ENCODE results near the gene SNTA1.

DNA sequence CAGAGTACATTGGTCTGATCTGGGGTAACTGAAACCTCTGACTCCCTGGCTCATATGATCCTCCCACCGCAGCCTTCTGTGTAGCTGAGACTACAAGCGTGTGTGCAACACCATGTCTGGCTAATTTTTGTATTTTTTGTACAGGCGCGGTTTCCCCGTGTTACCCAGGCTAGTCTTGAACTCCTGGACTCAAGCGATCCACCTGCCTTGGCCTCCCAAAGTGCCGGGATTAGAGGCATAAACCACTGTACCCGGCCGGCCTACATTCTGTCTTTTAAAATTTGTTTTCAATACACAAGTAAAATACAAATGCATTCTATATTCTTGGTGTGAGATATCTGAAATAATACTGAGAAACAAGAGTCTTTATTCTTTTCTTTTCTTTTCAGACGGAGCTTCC is 44.6 kb upstream of the SNTA1 start:
- TF ChIP-seq POLR2A (IDR thresholded peaks at IDR 0.05; ENCODE audit: control extremely low read depth in 1 of 2, low read depth in 2 of 2, low read length in 2 of 2) (no peak), SIX5 (IDR thresholded peaks at IDR 0.05; ENCODE audit: low read depth, low read length) (no peak), MAX (IDR thresholded peaks at IDR 0.05) (no peak), TAF1 (IDR thresholded peaks at IDR 0.05; ENCODE audit: low read depth, low read length) (no peak), CREB1 (IDR thresholded peaks at IDR 0.05) (no peak), BRCA1 (IDR thresholded peaks at IDR 0.05; ENCODE audit: low read depth, low read length) (no peak), EZH2 (IDR thresholded peaks at IDR 0.05; ENCODE audit: low read depth, low read length, severe bottlenecking) (no peak), SP2 (IDR thresholded peaks at IDR 0.05; ENCODE audit: low read length) (no peak), CEBPB (IDR thresholded peaks at IDR 0.05; ENCODE audit: low read depth, low read length) (no peak), EP300 (IDR thresholded peaks at IDR 0.05; ENCODE audit: borderline replicate concordance in 1 of 2, low read depth in 2 of 2, low read length in 2 of 2) (no peak), ZNF274 (IDR thresholded peaks at IDR 0.05; ENCODE audit: borderline replicate concordance, extremely low read depth, low read length) (no peak)
- TF ChIP-seq, protein P1, sequence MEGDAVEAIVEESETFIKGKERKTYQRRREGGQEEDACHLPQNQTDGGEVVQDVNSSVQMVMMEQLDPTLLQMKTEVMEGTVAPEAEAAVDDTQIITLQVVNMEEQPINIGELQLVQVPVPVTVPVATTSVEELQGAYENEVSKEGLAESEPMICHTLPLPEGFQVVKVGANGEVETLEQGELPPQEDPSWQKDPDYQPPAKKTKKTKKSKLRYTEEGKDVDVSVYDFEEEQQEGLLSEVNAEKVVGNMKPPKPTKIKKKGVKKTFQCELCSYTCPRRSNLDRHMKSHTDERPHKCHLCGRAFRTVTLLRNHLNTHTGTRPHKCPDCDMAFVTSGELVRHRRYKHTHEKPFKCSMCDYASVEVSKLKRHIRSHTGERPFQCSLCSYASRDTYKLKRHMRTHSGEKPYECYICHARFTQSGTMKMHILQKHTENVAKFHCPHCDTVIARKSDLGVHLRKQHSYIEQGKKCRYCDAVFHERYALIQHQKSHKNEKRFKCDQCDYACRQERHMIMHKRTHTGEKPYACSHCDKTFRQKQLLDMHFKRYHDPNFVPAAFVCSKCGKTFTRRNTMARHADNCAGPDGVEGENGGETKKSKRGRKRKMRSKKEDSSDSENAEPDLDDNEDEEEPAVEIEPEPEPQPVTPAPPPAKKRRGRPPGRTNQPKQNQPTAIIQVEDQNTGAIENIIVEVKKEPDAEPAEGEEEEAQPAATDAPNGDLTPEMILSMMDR (IDR thresholded peaks at IDR 0.05; ENCODE audit: control extremely low read depth in 1 of 3, insufficient read depth in 1 of 3, low read depth in 1 of 3, low read length in 3 of 3): no peak
- TF ChIP-seq, protein P2, sequence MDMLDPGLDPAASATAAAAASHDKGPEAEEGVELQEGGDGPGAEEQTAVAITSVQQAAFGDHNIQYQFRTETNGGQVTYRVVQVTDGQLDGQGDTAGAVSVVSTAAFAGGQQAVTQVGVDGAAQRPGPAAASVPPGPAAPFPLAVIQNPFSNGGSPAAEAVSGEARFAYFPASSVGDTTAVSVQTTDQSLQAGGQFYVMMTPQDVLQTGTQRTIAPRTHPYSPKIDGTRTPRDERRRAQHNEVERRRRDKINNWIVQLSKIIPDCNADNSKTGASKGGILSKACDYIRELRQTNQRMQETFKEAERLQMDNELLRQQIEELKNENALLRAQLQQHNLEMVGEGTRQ (IDR thresholded peaks at IDR 0.05; ENCODE audit: low read length): no peak

All from H1 (cell line).